A673 (cell line): ENCODE results near the gene ACTN4. TPM values are rescaled to one million over a fixed set of nuclear protein-coding genes. Genes with fewer than 3 reads are reported as not detected.

Experiments
- BruUV-seq: library from RNA; stranded (reverse); fragments of 400-500 nt; replicated peaks from 2 replicates; lab custom pipeline; 2021; lab: Mats Ljungman, UMichigan
- CTCF ChIA-PET: fragments of 300-600 bp; sonication (Branson Sonifier 250); formaldehyde crosslinking; loops from one replicate; lab custom pipeline; 2022; ENCODE audit warnings: antibody characterized with exemption; lab: Charles Lee
- POLR2A ChIA-PET: fragments of 300-600 bp; sonication (Branson Sonifier 250); formaldehyde crosslinking; loops from one replicate; lab custom pipeline; 2022; ENCODE audit warnings: antibody characterized with exemption; ENCODE audit not compliant: low non-redundant PET; lab: Charles Lee
- DNase-seq: peaks from one replicate; pipeline ENCODE4 v3.0.0-alpha.2; 2015; ENCODE audit warnings: low spot score
- H3K27ac ChIP-seq: fragments of 200-600 bp; sonication (generic); 2 replicates; pipeline ENCODE4 v1.5.1; 2016; ENCODE audit warnings: mixed run types, low read depth, mild to moderate bottlenecking, mixed read lengths, antibody characterized with exemption, low read length; ENCODE audit not compliant: poor library complexity, severe bottlenecking
- H3K27me3 ChIP-seq: fragments of 200-600 bp; sonication (generic); replicated peaks from 2 replicates; pipeline ENCODE4 v1.6.1; 2017; ENCODE audit warnings: mixed run types, low read depth, mild to moderate bottlenecking, mixed read lengths, antibody characterized with exemption, low read length; ENCODE audit not compliant: insufficient read depth, poor library complexity
- H3K36me3 ChIP-seq: fragments of 200-600 bp; sonication (generic); 2 replicates; pipeline ENCODE4 v1.6.1; 2016; ENCODE audit warnings: mixed run types, mild to moderate bottlenecking, mixed read lengths, antibody characterized with exemption, low read length; ENCODE audit not compliant: insufficient read depth, poor library complexity, severe bottlenecking
- H3K4me1 ChIP-seq: fragments of 200-600 bp; sonication (generic); 2 replicates; pipeline ENCODE4 v1.6.1; 2017; ENCODE audit warnings: mixed run types, mild to moderate bottlenecking, mixed read lengths, antibody characterized with exemption, low read length; ENCODE audit not compliant: insufficient read depth, poor library complexity, severe bottlenecking
- H3K4me3 ChIP-seq: fragments of 200-600 bp; sonication (generic); 2 replicates; pipeline ENCODE4 v1.5.1; 2016; ENCODE audit warnings: low read depth, mixed run types, mild to moderate bottlenecking, mixed read lengths, low read length; ENCODE audit not compliant: poor library complexity, severe bottlenecking
- H3K9me3 ChIP-seq: fragments of 200-600 bp; sonication (generic); 2 replicates; pipeline ENCODE4 v1.6.1; 2016; ENCODE audit warnings: mixed run types, low read depth, mild to moderate bottlenecking, mixed read lengths, antibody characterized with exemption, low read length; ENCODE audit not compliant: poor library complexity, severe bottlenecking
- CTCF ChIP-seq: fragments of 300-800, 200-600 bp; sonication (generic); conservative IDR thresholded peaks from 2 replicates; pipeline ENCODE4 v1.5.1; 2017; ENCODE audit warnings: low read depth, mild to moderate bottlenecking, antibody characterized with exemption, low read length, moderate library complexity, mixed read lengths
- EZH2 ChIP-seq: fragments of 200-600 bp; sonication (generic); IDR thresholded peaks from 2 replicates; pipeline ENCODE4 v1.6.1; 2017; ENCODE audit warnings: borderline replicate concordance, low read depth, mild to moderate bottlenecking, mixed read lengths, antibody characterized with exemption, low read length; ENCODE audit not compliant: poor library complexity, severe bottlenecking
- intact Hi-C: fragments of 100-400 bp; cut with micrococcal nuclease; formaldehyde crosslinking; loops from one replicate; pipeline ENCODE4 v1.10.0; 2022; ENCODE audit not compliant: unreplicated experiment
- total RNA-seq: library from RNA; stranded (reverse); gene quantifications from 2 replicates; pipeline ENCODE4 v1.2.3, GENCODE V29; 2021

The ACTN4 gene
- total RNA-seq, 1 experiment from 2014 or later, result 397 TPM

DNA sequence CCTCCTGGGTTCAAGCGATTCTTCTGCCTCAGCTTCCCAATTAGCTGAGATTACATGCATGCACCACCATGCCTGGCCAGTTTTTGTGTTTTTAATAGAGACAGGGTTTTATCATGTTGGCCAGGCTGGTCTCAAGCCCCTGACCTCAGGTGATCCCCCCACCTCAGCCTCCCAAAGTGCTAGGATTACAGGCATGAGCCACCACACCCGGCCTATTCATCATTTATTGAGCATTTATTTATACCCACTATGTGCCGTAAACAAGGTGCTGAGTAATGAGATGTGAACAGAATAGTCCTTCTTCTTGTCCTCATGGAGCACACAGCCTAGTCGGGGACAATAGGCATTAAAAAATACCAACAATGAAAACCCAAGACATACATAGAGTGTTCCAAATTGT lies 25.6 kb downstream of the ACTN4 start:
- no peak for TF ChIP-seq EZH2
- TF ChIP-seq CTCF, result no peak
- no peak overlapping the region for H3K27ac ChIP-seq
- H3K4me3 ChIP-seq, result no peak overlapping the region
- H3K27me3 ChIP-seq, result no peaks in the 10 kb centered on the region
- POLR2A ChIA-PET, result no interaction called here
- intact Hi-C loops, result no loop called here
- BruUV-seq, result no TSS peak
- H3K36me3 ChIP-seq, result no peaks in the 10 kb centered on the region
- no peak for DNase-seq
- H3K9me3 ChIP-seq, result no peaks in the 10 kb centered on the region
- peaks cover 15% of the 10 kb centered on the region for H3K4me1 ChIP-seq
- CTCF ChIA-PET, result no interaction called here

DNA sequence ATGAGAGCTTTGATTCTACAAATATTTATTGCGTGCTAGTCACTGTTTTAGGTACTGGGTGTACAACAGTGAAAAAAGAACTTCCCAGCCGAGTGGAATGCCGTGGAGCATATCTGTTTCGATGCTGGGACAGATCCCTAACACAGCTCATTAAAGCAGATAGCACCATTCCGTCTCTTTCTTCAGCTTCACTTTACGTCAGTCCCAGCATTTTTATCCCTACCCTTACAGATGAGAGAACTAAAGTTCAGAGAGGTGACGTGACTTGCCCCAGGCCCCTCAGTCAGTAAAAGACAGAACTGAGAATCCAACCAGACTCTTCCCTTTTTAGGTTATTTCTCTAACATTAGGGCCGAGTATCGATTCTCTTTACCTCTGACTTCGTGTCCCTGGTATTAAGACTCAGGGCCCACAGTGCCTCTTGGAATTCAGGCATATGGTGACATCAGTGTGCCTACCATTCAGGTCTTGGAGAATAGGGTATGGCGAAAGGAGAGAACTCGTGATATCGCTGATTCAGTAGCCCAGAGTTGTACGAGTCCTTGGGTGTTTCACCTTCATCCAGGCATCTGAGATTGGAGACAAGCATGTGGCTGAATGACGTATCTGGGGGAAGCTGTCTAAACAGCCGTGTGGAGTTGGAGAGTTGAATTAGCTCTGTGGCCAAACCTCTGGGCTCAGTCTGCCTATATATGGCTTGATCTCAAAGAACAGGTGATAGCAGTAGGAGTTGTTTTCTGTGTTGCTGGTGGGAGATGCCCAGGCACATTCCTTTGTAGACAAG lies 27.1 kb downstream of the ACTN4 start:
- ChIA-PET CTCF (interaction anchor here (0.5 kb wide), 1 partner anchor 37 kb away, joined by 3 read pairs; no protein-coding TSS in a partner anchor), POLR2A (no interaction called here)
- DNase-seq, result no peak
- TF ChIP-seq CTCF, result no peak
- TF ChIP-seq EZH2, result no peak
- no peaks in the 10 kb centered on the region for H3K27me3 ChIP-seq
- intact Hi-C loops, result no loop called here
- peaks cover 7% of the 10 kb centered on the region for H3K4me1 ChIP-seq
- no peaks in the 10 kb centered on the region for H3K36me3 ChIP-seq
- no TSS peak for BruUV-seq
- H3K27ac ChIP-seq, result peak overlapping the region; percentile 2
- H3K4me3 ChIP-seq, result no peak overlapping the region
- H3K9me3 ChIP-seq, result no peaks in the 10 kb centered on the region

GRCh38 chr19:38675611-38676010 lies 28.2 kb downstream of the ACTN4 start:
- Histone ChIP-seq H3K27me3 (no peaks in the 10 kb centered on the region), H3K4me3 (no peak overlapping the region), H3K4me1 (no peaks in the 10 kb centered on the region), H3K9me3 (no peaks in the 10 kb centered on the region), H3K27ac (peak overlapping the region; percentile 28), H3K36me3 (no peaks in the 10 kb centered on the region)
- intact Hi-C loops, result no loop called here
- TF ChIP-seq CTCF (no peak), EZH2 (no peak)
- BruUV-seq, result no TSS peak
- ChIA-PET POLR2A (no interaction called here), CTCF (no interaction called here)
- no peak for DNase-seq
